MG63 (cell line): ENCODE data around the gene LTBP1. TPM values are rescaled to one million over a fixed set of nuclear protein-coding genes. Genes with fewer than 3 reads are reported as not detected.

Experiments
- DNase-seq: peaks from one replicate; pipeline ENCODE4 v3.0.0-alpha.2; 2020
- H3K27me3 ChIP-seq: fragments of 250-450 bp; sonication (Bioruptor Pico); 2 replicates; pipeline ENCODE4 v1.5.1; 2020; ENCODE audit warnings: mild to moderate bottlenecking, moderate library complexity
- H3K36me3 ChIP-seq: fragments of 250-450 bp; sonication (Bioruptor Pico); 2 replicates; pipeline ENCODE4 v1.5.1; 2020; ENCODE audit warnings: mild to moderate bottlenecking, moderate library complexity
- H3K4me3 ChIP-seq: fragments of 250-450 bp; sonication (Bioruptor Pico); 2 replicates; pipeline ENCODE4 v1.5.1; 2020; ENCODE audit warnings: mild to moderate bottlenecking, moderate library complexity
- H3K9me3 ChIP-seq: fragments of 250-450 bp; sonication (Bioruptor Pico); 2 replicates; pipeline ENCODE4 v1.5.1; 2020; ENCODE audit warnings: mild to moderate bottlenecking, moderate library complexity
- total RNA-seq: library from RNA; depleted of rRNA; stranded (reverse); fragments of >200 nt; shearing (Covaris generic); gene quantifications from 2 replicates; pipeline ENCODE4 v1.2.3, GENCODE V29; 2014; ENCODE audit warnings: low replicate concordance

LTBP1 gene
- total RNA-seq, 1 experiment from 2014 or later: 95.7 TPM

- Histone ChIP-seq H3K4me3 (no peak overlapping the region), H3K27me3 (no peaks in the 10 kb centered on the region), H3K9me3 (no peaks in the 10 kb centered on the region), H3K36me3 (no peaks in the 10 kb centered on the region)
- no peak for DNase-seq
Measured at GRCh38 chr2:32925283-32925815, 21.4 kb upstream of the LTBP1 start.

- H3K4me3 ChIP-seq: no peak overlapping the region
- no peak for DNase-seq
- H3K9me3 ChIP-seq: no peaks in the 10 kb centered on the region
- H3K27me3 ChIP-seq: no peaks in the 10 kb centered on the region
- no peaks in the 10 kb centered on the region for H3K36me3 ChIP-seq
Measured at GRCh38 chr2:32925976-32926707, 20.6 kb upstream of the LTBP1 start.

- Histone ChIP-seq H3K27me3 (no peaks in the 10 kb centered on the region), H3K36me3 (no peaks in the 10 kb centered on the region), H3K4me3 (no peak overlapping the region), H3K9me3 (no peaks in the 10 kb centered on the region)
- no peak for DNase-seq
Measured at GRCh38 chr2:32926708-32927084, 20.1 kb upstream of the LTBP1 start.

- H3K4me3 ChIP-seq: no peak overlapping the region
- H3K27me3 ChIP-seq: no peaks in the 10 kb centered on the region
- H3K36me3 ChIP-seq: no peaks in the 10 kb centered on the region
- no peaks in the 10 kb centered on the region for H3K9me3 ChIP-seq
- DNase-seq: no peak
Measured at GRCh38 chr2:32930436-32930835, 16.3 kb upstream of the LTBP1 start.

- DNase-seq: no peak
- Histone ChIP-seq H3K9me3 (no peaks in the 10 kb centered on the region), H3K4me3 (no peak overlapping the region), H3K36me3 (no peaks in the 10 kb centered on the region), H3K27me3 (no peaks in the 10 kb centered on the region)
Measured at GRCh38 chr2:32931519-32931918, 15.2 kb upstream of the LTBP1 start.

GRCh38 chr2:32931945-32932709, 14.6 kb upstream of the LTBP1 start:
- H3K36me3 ChIP-seq: no peaks in the 10 kb centered on the region
- DNase-seq: no peak
- H3K27me3 ChIP-seq: no peaks in the 10 kb centered on the region
- H3K4me3 ChIP-seq: no peak overlapping the region
- no peaks in the 10 kb centered on the region for H3K9me3 ChIP-seq

GRCh38 chr2:32932825-32933755, 13.7 kb upstream of the LTBP1 start:
- Histone ChIP-seq H3K36me3 (no peaks in the 10 kb centered on the region), H3K27me3 (no peaks in the 10 kb centered on the region)

GRCh38 chr2:32933756-32934095, 13.0 kb upstream of the LTBP1 start:
- Histone ChIP-seq H3K4me3 (no peak overlapping the region), H3K27me3 (no peaks in the 10 kb centered on the region)
- no peak for DNase-seq

More at GRCh38 chr2:32932825-32933755, 13.7 kb upstream of the LTBP1 start:
- H3K4me3 ChIP-seq: no peak overlapping the region
- no peaks in the 10 kb centered on the region for H3K9me3 ChIP-seq
- no peak for DNase-seq

GRCh38 chr2:32937602-32938448, 8.9 kb upstream of the LTBP1 start:
- no peak overlapping the region for H3K4me3 ChIP-seq
- no peaks in the 10 kb centered on the region for H3K9me3 ChIP-seq
- DNase-seq: no peak
- no peaks in the 10 kb centered on the region for H3K27me3 ChIP-seq
- no peaks in the 10 kb centered on the region for H3K36me3 ChIP-seq

More at GRCh38 chr2:32933756-32934095, 13.0 kb upstream of the LTBP1 start:
- Histone ChIP-seq H3K36me3 (no peaks in the 10 kb centered on the region), H3K9me3 (no peaks in the 10 kb centered on the region)

GRCh38 chr2:32938934-32939333, 7.8 kb upstream of the LTBP1 start:
- no peaks in the 10 kb centered on the region for H3K36me3 ChIP-seq
- no peak for DNase-seq
- H3K27me3 ChIP-seq: no peaks in the 10 kb centered on the region
- H3K4me3 ChIP-seq: no peak overlapping the region
- H3K9me3 ChIP-seq: no peaks in the 10 kb centered on the region

GRCh38 chr2:32940316-32940997, 6.3 kb upstream of the LTBP1 start:
- no peaks in the 10 kb centered on the region for H3K9me3 ChIP-seq

GRCh38 chr2:32941944-32942690, 4.6 kb upstream of the LTBP1 start:
- Histone ChIP-seq H3K9me3 (no peaks in the 10 kb centered on the region), H3K27me3 (no peaks in the 10 kb centered on the region), H3K36me3 (no peaks in the 10 kb centered on the region), H3K4me3 (no peak overlapping the region)
- no peak for DNase-seq

More at GRCh38 chr2:32940316-32940997, 6.3 kb upstream of the LTBP1 start:
- H3K4me3 ChIP-seq: no peak overlapping the region
- DNase-seq: no peak
- no peaks in the 10 kb centered on the region for H3K36me3 ChIP-seq
- H3K27me3 ChIP-seq: no peaks in the 10 kb centered on the region

- Histone ChIP-seq H3K27me3 (no peaks in the 10 kb centered on the region), H3K9me3 (no peaks in the 10 kb centered on the region), H3K36me3 (no peaks in the 10 kb centered on the region), H3K4me3 (no peak overlapping the region)
- DNase-seq: no peak
Measured at GRCh38 chr2:32942793-32943485, 3.8 kb upstream of the LTBP1 start.

- H3K27me3 ChIP-seq: no peaks in the 10 kb centered on the region
- no peaks in the 10 kb centered on the region for H3K9me3 ChIP-seq
- no peak for DNase-seq
- H3K4me3 ChIP-seq: no peak overlapping the region
- H3K36me3 ChIP-seq: no peaks in the 10 kb centered on the region
Measured at GRCh38 chr2:32945286-32945685, 1.5 kb upstream of the LTBP1 start.
